ENCODE data around the gene POTEB3. TPM values are rescaled to one million over a fixed set of nuclear protein-coding genes. Genes with fewer than 3 reads are reported as not detected.
"Not testable (repeated sequence)": the region's sequence is repeated elsewhere in the genome, so short reads cannot be mapped to it uniquely, and the experiment has no call there.

Gene POTEB3

GRCh38 chr15:21373682-21374081 is 66.6 kb downstream of the POTEB3 start:
- H3K36me3 ChIP-seq (ENCODE audit: control insufficient read depth, insufficient read depth, low read length); H2BK15ac ChIP-seq (replicated peaks; ENCODE audit: low read depth); H2BK5ac ChIP-seq (ENCODE audit: low read length); H3K23ac ChIP-seq (ENCODE audit: low read length); H3K79me2 ChIP-seq (ENCODE audit: control insufficient read depth, insufficient read depth, low read length); H3K56ac ChIP-seq (ENCODE audit: low read length); H4K8ac ChIP-seq (ENCODE audit: low read depth, low read length); DNase-seq; H3K4me1 ChIP-seq (ENCODE audit: control insufficient read depth, low read depth, low read length); H3K27me3 ChIP-seq (ENCODE audit: insufficient read depth, low read length, poor library complexity); H3K27ac ChIP-seq (ENCODE audit: low read depth, low read length); H3K4me3 ChIP-seq (ENCODE audit: low read length); H3K18ac ChIP-seq (ENCODE audit: low read length); H3K79me1 ChIP-seq (ENCODE audit: low read length); H4K5ac ChIP-seq (ENCODE audit: low read length); H3K4me2 ChIP-seq (ENCODE audit: low read length); H3K4ac ChIP-seq (ENCODE audit: low read depth, low read length); H2AK5ac ChIP-seq (ENCODE audit: low read length); H3K9ac ChIP-seq (ENCODE audit: low read length); H2BK120ac ChIP-seq (ENCODE audit: low read depth, low read length): not testable (repeated sequence)
- no CpG with 5 or more reads among the region's 18 CpGs for WGBS (ENCODE audit: extremely low coverage, insufficient coverage, low lambda C conversion rate)

- not testable (repeated sequence) for H2BK120ac ChIP-seq (ENCODE audit: low read depth, low read length); H2BK5ac ChIP-seq (ENCODE audit: low read length); H4K8ac ChIP-seq (ENCODE audit: low read depth, low read length); H3K79me1 ChIP-seq (ENCODE audit: low read length); H3K4me1 ChIP-seq (ENCODE audit: control insufficient read depth, low read depth, low read length); H3K27ac ChIP-seq (ENCODE audit: low read depth, low read length); H3K4me2 ChIP-seq (ENCODE audit: low read length); H3K4me3 ChIP-seq (ENCODE audit: low read length); H3K18ac ChIP-seq (ENCODE audit: low read length); H3K36me3 ChIP-seq (ENCODE audit: control insufficient read depth, insufficient read depth, low read length); H4K5ac ChIP-seq (ENCODE audit: low read length); H3K79me2 ChIP-seq (ENCODE audit: control insufficient read depth, insufficient read depth, low read length); H3K9ac ChIP-seq (ENCODE audit: low read length); H2AK5ac ChIP-seq (ENCODE audit: low read length); H3K23ac ChIP-seq (ENCODE audit: low read length); DNase-seq; H3K56ac ChIP-seq (ENCODE audit: low read length); H3K27me3 ChIP-seq (ENCODE audit: insufficient read depth, low read length, poor library complexity); H3K4ac ChIP-seq (ENCODE audit: low read depth, low read length); H2BK15ac ChIP-seq (replicated peaks; ENCODE audit: low read depth)
- no CpG with 5 or more reads among the region's 26 CpGs for WGBS (ENCODE audit: extremely low coverage, insufficient coverage, low lambda C conversion rate)
Measured at GRCh38 chr15:21369177-21369576, 71.1 kb downstream of the POTEB3 start.

GRCh38 chr15:21368625-21369024 is 71.7 kb downstream of the POTEB3 start:
- not testable (repeated sequence) for H3K27me3 ChIP-seq (ENCODE audit: insufficient read depth, low read length, poor library complexity)

More at GRCh38 chr15:21368625-21369024, 71.7 kb downstream of the POTEB3 start:
- H4K5ac ChIP-seq (ENCODE audit: low read length); H2BK5ac ChIP-seq (ENCODE audit: low read length); H3K79me2 ChIP-seq (ENCODE audit: control insufficient read depth, insufficient read depth, low read length); H3K4me1 ChIP-seq (ENCODE audit: control insufficient read depth, low read depth, low read length); H2AK5ac ChIP-seq (ENCODE audit: low read length); H4K8ac ChIP-seq (ENCODE audit: low read depth, low read length); H3K4me3 ChIP-seq (ENCODE audit: low read length); H2BK120ac ChIP-seq (ENCODE audit: low read depth, low read length); H3K36me3 ChIP-seq (ENCODE audit: control insufficient read depth, insufficient read depth, low read length); DNase-seq; H3K23ac ChIP-seq (ENCODE audit: low read length); H3K4me2 ChIP-seq (ENCODE audit: low read length); H3K9ac ChIP-seq (ENCODE audit: low read length); H3K56ac ChIP-seq (ENCODE audit: low read length); H3K4ac ChIP-seq (ENCODE audit: low read depth, low read length); H3K79me1 ChIP-seq (ENCODE audit: low read length); H3K18ac ChIP-seq (ENCODE audit: low read length); H2BK15ac ChIP-seq (replicated peaks; ENCODE audit: low read depth); H3K27ac ChIP-seq (ENCODE audit: low read depth, low read length): not testable (repeated sequence)
- WGBS (ENCODE audit: extremely low coverage, insufficient coverage, low lambda C conversion rate), result no CpG with 5 or more reads among the region's 22 CpGs

Small RNA genes lying within 50 kb of the gene (small RNA-seq; reads per million reads assigned to genes)
- gene GRAMD4P6 (ENCODE audit: insufficient read depth) (not detected), gene MIR3118-3 (ENCODE audit: insufficient read depth) (not detected), gene RF00026 (ENCODE audit: insufficient read depth) (not detected)

Measured in mesendoderm (in vitro differentiated cells).